Ishikawa (cell line): ENCODE data around the gene PRKCH.

Experiments used
- CEBPB ChIP-seq: IDR thresholded peaks from 2 replicates; pipeline ENCODE4 v1.6.1; 2012
- CREB1 ChIP-seq: IDR thresholded peaks from 2 replicates; pipeline ENCODE4 v1.6.1; 2012; ENCODE audit warnings: low read depth
- EGR1 ChIP-seq: IDR thresholded peaks from 2 replicates; pipeline ENCODE4 v1.6.1; 2012
- EP300 ChIP-seq: IDR thresholded peaks from 2 replicates; pipeline ENCODE4 v1.6.1; 2012; ENCODE audit warnings: borderline replicate concordance
- FOXM1 ChIP-seq: IDR thresholded peaks from 2 replicates; pipeline ENCODE4 v1.6.1; 2012; ENCODE audit warnings: low read depth, borderline replicate concordance
- MAX ChIP-seq: IDR thresholded peaks from 2 replicates; pipeline ENCODE4 v1.6.1; 2012
- NFIC ChIP-seq: IDR thresholded peaks from 2 replicates; pipeline ENCODE4 v1.6.1; 2012
- RAD21 ChIP-seq: IDR thresholded peaks from 2 replicates; pipeline ENCODE4 v1.6.1; 2012; ENCODE audit warnings: low read depth
- REST ChIP-seq: IDR thresholded peaks from 2 replicates; pipeline ENCODE4 v1.6.1; 2012; ENCODE audit warnings: low read depth, mild to moderate bottlenecking
- TAF1 ChIP-seq: IDR thresholded peaks from 2 replicates; pipeline ENCODE4 v1.6.1; 2012; ENCODE audit warnings: low read depth, mild to moderate bottlenecking
- TCF12 ChIP-seq: IDR thresholded peaks from 2 replicates; pipeline ENCODE4 v1.6.1; 2012; ENCODE audit warnings: low read depth
- TEAD4 ChIP-seq: IDR thresholded peaks from 2 replicates; pipeline ENCODE4 v1.6.1; 2012
- USF1 ChIP-seq: IDR thresholded peaks from 2 replicates; pipeline ENCODE4 v1.6.1; 2012
- YY1 ChIP-seq: IDR thresholded peaks from 2 replicates; pipeline ENCODE4 v1.6.1; 2012; ENCODE audit warnings: low read depth
- ZBTB7A ChIP-seq: IDR thresholded peaks from 2 replicates; pipeline ENCODE4 v1.6.1; 2012; ENCODE audit warnings: low read depth

Gene PRKCH

DNA sequence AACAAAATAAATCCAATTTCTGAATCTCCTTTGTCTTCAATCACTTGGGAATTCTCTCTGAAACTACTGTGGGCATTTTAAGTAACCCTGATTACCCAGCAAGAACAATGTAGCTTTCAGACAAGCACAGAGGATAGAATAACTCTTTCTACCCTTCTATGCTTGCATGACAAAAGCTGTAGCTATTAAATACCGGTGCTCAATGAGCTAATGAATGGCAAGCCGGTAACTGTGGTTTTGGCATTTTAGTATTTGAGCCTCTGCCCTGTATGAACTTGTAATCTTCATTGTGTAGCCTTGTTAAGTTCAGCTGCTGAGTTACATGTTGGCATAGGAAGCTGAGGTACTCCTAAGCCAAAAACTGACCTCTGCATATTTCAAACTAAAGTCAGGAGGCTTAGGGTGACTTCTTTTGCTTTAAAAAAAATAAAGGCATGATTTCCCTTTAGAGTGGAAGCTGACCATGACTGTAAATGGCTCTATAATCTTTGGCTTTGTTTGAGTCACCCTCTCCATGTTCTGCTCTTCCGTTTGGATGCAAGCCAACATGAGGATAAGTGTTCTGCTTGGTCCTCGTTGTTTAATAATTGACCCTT, 202.9 kb downstream of the PRKCH start:
- TF ChIP-seq ZBTB7A (no peak), REST (no peak), NFIC (peak; percentile 62), TCF12 (no peak; the same call in 1 of the 2 replicates), MAX (peak; percentile 30; the same call in 1 of the 2 replicates), EP300 (peak; percentile 23; the same call in 1 of the 2 replicates), CEBPB (no peak), USF1 (no peak), CREB1 (no peak), EGR1 (no peak), YY1 (no peak), RAD21 (no peak), TEAD4 (no peak), TAF1 (no peak), FOXM1 (no peak)

GRCh38 chr14:61524936-61525292, 203.5 kb downstream of the PRKCH start:
- TF ChIP-seq USF1 (no peak), ZBTB7A (no peak), MAX (no peak), YY1 (no peak), EGR1 (no peak), TEAD4 (no peak), FOXM1 (no peak)

DNA sequence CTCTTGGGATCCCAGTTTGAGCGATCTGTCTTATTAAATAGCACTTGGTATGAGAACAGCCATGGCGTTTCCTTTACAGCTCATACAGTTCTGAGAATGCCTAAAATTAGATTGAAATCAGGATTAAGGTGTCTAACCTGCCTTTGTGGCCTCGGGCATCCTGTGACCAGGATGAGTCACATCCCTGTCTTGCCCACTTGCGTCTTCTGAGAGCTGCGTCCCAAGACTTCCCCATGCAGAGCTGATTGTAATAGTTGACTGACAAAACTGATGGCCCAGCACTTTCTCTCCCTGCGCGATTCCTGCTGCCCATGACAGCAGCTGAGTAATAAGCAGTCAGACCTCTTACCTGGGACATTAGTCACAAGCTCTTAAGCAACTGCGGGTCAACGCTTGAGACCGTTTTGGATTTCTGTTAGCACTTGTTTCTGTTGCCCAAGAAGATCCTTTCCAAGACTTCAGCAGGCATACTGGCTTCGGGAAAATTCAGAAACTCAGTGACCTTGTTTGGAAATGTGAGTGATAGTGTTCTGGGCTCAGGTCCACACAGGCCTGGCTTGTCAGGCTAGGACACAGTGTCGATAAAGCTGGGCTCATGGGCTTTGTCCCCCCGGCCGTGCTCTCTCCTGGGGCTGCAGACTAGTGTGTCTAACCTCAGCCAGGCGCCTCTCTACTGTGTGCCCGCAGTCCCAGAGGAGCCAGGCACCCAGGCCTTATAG, 204.1 kb downstream of the PRKCH start:
- TF ChIP-seq CEBPB (no peak), EGR1 (no peak), FOXM1 (no peak), TCF12 (no peak), CREB1 (no peak), NFIC (no peak), MAX (no peak), YY1 (no peak), REST (no peak), TAF1 (no peak), USF1 (no peak), TEAD4 (no peak), RAD21 (no peak), ZBTB7A (no peak)

GRCh38 chr14:61526405-61527312, 205.3 kb downstream of the PRKCH start:
- peak; percentile 19; the same call in 1 of the 2 replicates for TF ChIP-seq FOXM1
- TF ChIP-seq USF1 = peak; percentile 60
- peak; percentile 90 for TF ChIP-seq MAX
- TF ChIP-seq TAF1 = no peak
- TF ChIP-seq EP300 = 0 out of 2 replicates have a peak, but pooled peaks have one; percentile 42
- peak; percentile 20; the same call in 1 of the 2 replicates for TF ChIP-seq RAD21
- peak; percentile 67 for TF ChIP-seq TCF12
- peak; percentile 63 for TF ChIP-seq REST
- TF ChIP-seq TEAD4 = peak; percentile 58
- peak; percentile 77 for TF ChIP-seq YY1
- TF ChIP-seq CEBPB = 0 out of 2 replicates have a peak, but pooled peaks have one; percentile 2
- no peak for TF ChIP-seq EGR1
- TF ChIP-seq ZBTB7A = no peak
- TF ChIP-seq NFIC = peak; percentile 72
- no peak for TF ChIP-seq CREB1
